ENCODE data around the gene MAVS. TPM values are rescaled to one million over a fixed set of nuclear protein-coding genes. Genes with fewer than 3 reads are reported as not detected.
"Not testable (repeated sequence)": the region's sequence is repeated elsewhere in the genome, so short reads cannot be mapped to it uniquely, and the experiment has no call there.

The MAVS gene
- total RNA-seq, 2 experiments from 2014 or later: 13.6 to 14.7 TPM

DNA sequence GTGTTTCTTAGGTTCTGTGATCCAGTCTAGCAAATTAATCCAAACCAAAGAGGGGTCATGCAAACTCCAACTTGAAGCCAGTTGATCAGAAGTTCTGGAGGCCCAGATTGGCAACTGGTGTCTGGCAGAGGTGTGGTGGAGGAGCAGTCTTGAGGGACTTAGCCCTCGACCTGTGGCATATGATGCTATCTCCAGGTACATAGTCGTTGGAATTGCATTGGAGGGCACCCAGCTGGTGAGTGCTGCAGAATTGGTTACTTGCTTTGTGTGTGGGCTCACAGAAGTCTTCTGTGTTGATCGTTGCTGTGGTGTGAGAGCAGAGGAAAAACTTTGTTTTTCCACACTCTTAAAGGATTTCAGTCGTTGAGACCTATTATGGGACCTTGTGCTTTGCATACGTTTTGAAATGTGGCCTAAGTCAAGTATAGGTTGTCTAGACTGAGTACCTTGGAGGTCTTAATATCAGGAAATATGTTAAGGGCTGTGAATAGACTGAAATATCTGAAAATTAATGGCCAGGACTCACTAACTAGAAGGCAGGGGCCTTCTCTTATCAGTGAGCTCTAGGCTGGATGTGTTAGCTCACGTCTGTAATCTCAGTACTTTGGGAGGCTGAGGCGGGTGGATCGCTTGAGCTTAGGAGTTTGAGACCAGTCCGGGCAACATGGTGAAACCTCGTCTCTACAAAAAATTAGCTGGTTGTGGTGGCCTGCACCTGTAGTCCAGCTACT lies 50.4 kb downstream of the MAVS start:
- Histone ChIP-seq H3K4me3 (ENCODE audit: low read length) (no peak overlapping the region), H3K36me3 (ENCODE audit: insufficient read depth, low read length) (peaks cover 5% of the 10 kb centered on the region), H3K27ac (ENCODE audit: low read depth in 1 of 2, low read length in 2 of 2) (peak overlapping the region in 1 of 2 donors; percentile 10), H3K9me3 (ENCODE audit: control insufficient read depth in 1 of 2, insufficient read depth in 1 of 2, low read length in 2 of 2) (no peaks in the 10 kb centered on the region), H3K27me3 (ENCODE audit: control insufficient read depth in 1 of 2, insufficient read depth in 2 of 2, low read length in 2 of 2) (no peaks in the 10 kb centered on the region), H3K4me1 (ENCODE audit: insufficient read depth, low read length) (peaks cover 80% of the 10 kb centered on the region)
- POLR2A ChIA-PET: interaction anchor here (0.6 to 1.2 kb wide), 3 partner anchors 10 to 185 kb away, joined by 3 to 5 read pairs (median 5); no protein-coding TSS in a partner anchor
- no peaks in the 10 kb centered on the region for H3K9me3 Mint-ChIP-seq
- DNase-seq (no peak), ATAC-seq (ENCODE audit: poor library complexity) (no peak)
- CTCF ChIA-PET: interaction anchor here (0.6 to 1.6 kb wide), 2 partner anchors 10 to 130 kb away, joined by 4 read pairs; no protein-coding TSS in a partner anchor
- H3K36me3 Mint-ChIP-seq (ENCODE audit: low read depth): peaks cover 20% of the 10 kb centered on the region
- no peaks in the 10 kb centered on the region for H3K27me3 Mint-ChIP-seq
- H3K27ac Mint-ChIP-seq: peak overlapping the region; percentile 60
- peaks cover 87% of the 10 kb centered on the region for H3K4me1 Mint-ChIP-seq (ENCODE audit: low read depth)
- intact Hi-C loops (cut with DNase I, micrococcal nuclease): loop anchor here in 1 of 2 experiments (10.0 kb wide), 1 partner anchor 118 kb away; the partner anchor contains the start of gene RNF24
- TF ChIP-seq, protein P1, sequence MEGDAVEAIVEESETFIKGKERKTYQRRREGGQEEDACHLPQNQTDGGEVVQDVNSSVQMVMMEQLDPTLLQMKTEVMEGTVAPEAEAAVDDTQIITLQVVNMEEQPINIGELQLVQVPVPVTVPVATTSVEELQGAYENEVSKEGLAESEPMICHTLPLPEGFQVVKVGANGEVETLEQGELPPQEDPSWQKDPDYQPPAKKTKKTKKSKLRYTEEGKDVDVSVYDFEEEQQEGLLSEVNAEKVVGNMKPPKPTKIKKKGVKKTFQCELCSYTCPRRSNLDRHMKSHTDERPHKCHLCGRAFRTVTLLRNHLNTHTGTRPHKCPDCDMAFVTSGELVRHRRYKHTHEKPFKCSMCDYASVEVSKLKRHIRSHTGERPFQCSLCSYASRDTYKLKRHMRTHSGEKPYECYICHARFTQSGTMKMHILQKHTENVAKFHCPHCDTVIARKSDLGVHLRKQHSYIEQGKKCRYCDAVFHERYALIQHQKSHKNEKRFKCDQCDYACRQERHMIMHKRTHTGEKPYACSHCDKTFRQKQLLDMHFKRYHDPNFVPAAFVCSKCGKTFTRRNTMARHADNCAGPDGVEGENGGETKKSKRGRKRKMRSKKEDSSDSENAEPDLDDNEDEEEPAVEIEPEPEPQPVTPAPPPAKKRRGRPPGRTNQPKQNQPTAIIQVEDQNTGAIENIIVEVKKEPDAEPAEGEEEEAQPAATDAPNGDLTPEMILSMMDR (IDR thresholded peaks at IDR 0.05): no peak
- peak overlapping the region; percentile 27 for H3K4me3 Mint-ChIP-seq

DNA sequence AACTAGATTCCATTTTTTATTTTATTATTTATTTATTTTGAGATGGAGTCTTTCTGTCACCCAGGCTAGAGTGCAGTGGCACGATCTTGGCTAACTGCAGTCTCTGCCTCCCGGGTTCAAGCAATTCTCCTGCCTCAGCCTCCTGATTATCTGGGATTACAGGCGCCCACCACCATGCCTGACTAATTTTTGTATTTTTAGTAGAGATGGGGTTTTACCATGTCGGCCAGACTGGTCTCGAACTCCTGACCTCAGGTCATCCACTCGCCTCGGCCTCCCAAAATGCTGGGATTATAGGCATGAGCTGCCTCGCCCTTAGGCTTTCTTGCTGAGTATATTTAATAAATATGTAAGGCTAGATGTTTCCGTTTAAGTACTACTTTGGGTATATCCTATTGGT lies 51.5 kb downstream of the MAVS start:
- H3K4me1 Mint-ChIP-seq (ENCODE audit: low read depth): peaks cover 84% of the 10 kb centered on the region
- not testable (repeated sequence) for H3K27me3 ChIP-seq (ENCODE audit: control insufficient read depth in 1 of 2, insufficient read depth in 2 of 2, low read length in 2 of 2); H3K27ac ChIP-seq (ENCODE audit: low read depth in 1 of 2, low read length in 2 of 2); H3K27me3 Mint-ChIP-seq; H3K4me3 Mint-ChIP-seq; H3K4me3 ChIP-seq (ENCODE audit: low read length); H3K36me3 ChIP-seq (ENCODE audit: insufficient read depth, low read length); DNase-seq; ATAC-seq (ENCODE audit: poor library complexity); H3K9me3 Mint-ChIP-seq; H3K9me3 ChIP-seq (ENCODE audit: control insufficient read depth in 1 of 2, insufficient read depth in 1 of 2, low read length in 2 of 2)
- peak overlapping the region; percentile 70 for H3K27ac Mint-ChIP-seq
- ChIA-PET CTCF (interaction anchor here (0.7 to 1.6 kb wide), 2 partner anchors 8 to 11 kb away, joined by 3 to 4 read pairs; no protein-coding TSS in a partner anchor), POLR2A (interaction anchor here (1.2 kb wide), 2 partner anchors 8 to 9 kb away, joined by 3 to 5 read pairs; no protein-coding TSS in a partner anchor)
- H3K4me1 ChIP-seq (ENCODE audit: insufficient read depth, low read length): peaks cover 77% of the 10 kb centered on the region
- H3K36me3 Mint-ChIP-seq (ENCODE audit: low read depth): peaks cover 14% of the 10 kb centered on the region
- intact Hi-C loops (cut with DNase I, micrococcal nuclease): loop anchor here in 1 of 2 experiments (10.0 kb wide), 1 partner anchor 117 kb away; the partner anchor contains the start of gene RNF24

DNA sequence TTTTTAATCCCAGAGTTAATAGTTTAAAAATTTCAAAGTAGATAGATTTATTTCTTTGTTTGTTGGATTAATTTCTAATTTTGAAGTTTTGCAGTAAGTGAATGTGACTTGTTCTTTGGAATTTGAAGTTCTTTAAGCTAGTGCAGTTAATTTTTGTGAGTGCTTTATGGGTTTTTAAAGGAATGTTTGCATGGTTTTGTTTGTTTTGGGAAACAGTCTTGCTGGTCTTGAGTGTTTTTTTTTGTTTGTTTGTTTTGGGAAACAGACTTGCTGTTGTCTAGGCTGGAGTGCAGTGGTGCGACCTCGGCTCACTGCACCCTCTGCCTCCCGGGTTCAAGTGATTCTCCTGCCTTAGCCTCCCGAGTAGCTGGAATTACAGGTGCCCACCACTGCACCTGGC lies 52.0 kb downstream of the MAVS start:
- Mint-ChIP-seq H3K4me3 (peak overlapping the region; percentile 7), H3K4me1 (ENCODE audit: low read depth) (peaks cover 79% of the 10 kb centered on the region), H3K27ac (peak overlapping the region; percentile 70), H3K36me3 (ENCODE audit: low read depth) (peaks cover 11% of the 10 kb centered on the region), H3K9me3 (no peaks in the 10 kb centered on the region), H3K27me3 (no peaks in the 10 kb centered on the region)
- TF ChIP-seq, protein P1 (IDR thresholded peaks at IDR 0.05): no peak
- DNase-seq (no peak), ATAC-seq (ENCODE audit: poor library complexity) (no peak)
- intact Hi-C loops (cut with DNase I, micrococcal nuclease): loop anchor here in 1 of 2 experiments (10.0 kb wide), 1 partner anchor 116 kb away; the partner anchor contains the start of gene RNF24
- Histone ChIP-seq H3K27ac (ENCODE audit: low read depth in 1 of 2, low read length in 2 of 2) (no peak overlapping the region), H3K27me3 (ENCODE audit: control insufficient read depth in 1 of 2, insufficient read depth in 2 of 2, low read length in 2 of 2) (no peaks in the 10 kb centered on the region), H3K4me1 (ENCODE audit: insufficient read depth, low read length) (peaks cover 75% of the 10 kb centered on the region), H3K9me3 (ENCODE audit: control insufficient read depth in 1 of 2, insufficient read depth in 1 of 2, low read length in 2 of 2) (no peaks in the 10 kb centered on the region), H3K36me3 (ENCODE audit: insufficient read depth, low read length) (peaks cover 5% of the 10 kb centered on the region), H3K4me3 (ENCODE audit: low read length) (no peak overlapping the region)
- ChIA-PET CTCF (interaction anchor here (0.7 kb wide), 1 partner anchor 11 kb away, joined by 3 read pairs; no protein-coding TSS in a partner anchor), POLR2A (interaction anchor here (1.2 kb wide), 1 partner anchor 8 kb away, joined by 3 read pairs; no protein-coding TSS in a partner anchor)

Data from CD4-positive, alpha-beta T cell (primary cell).